SK-N-SH (cell line): Measurements from ENCODE around the gene P2RX1. TPM values are rescaled to one million over a fixed set of nuclear protein-coding genes. Genes with fewer than 3 reads are reported as not detected.

Source experiments
- CTCF ChIA-PET: fragments of 300-600, 350-600 bp; formaldehyde crosslinking; extraction: SDS; loops from one replicate; lab custom pipeline; 2021; lab: Yijun Ruan, JAX
- POLR2A ChIA-PET: fragments of 350-600 bp; sonication (Branson Sonifier 250); formaldehyde crosslinking; extraction: SDS; loops from one replicate; lab custom pipeline; 2020; ENCODE audit warnings: antibody characterized with exemption, inconsistent platforms; lab: Yijun Ruan, JAX
- DNase-seq: peaks from one replicate; pipeline ENCODE4 v3.0.0; 2012
- H2AFZ ChIP-seq: fragments of 200-600 bp; sonication (generic); 2 replicates; pipeline ENCODE4 v1.8.1; 2016; ENCODE audit warnings: antibody characterized with exemption, mild to moderate bottlenecking, low read depth
- H3F3A ChIP-seq: fragments of 200-600 bp; sonication (generic); replicated peaks from 2 replicates; pipeline ENCODE3; 2016; ENCODE audit warnings: antibody characterized with exemption, mild to moderate bottlenecking; ENCODE audit not compliant: insufficient read depth
- H3K27ac ChIP-seq, 2 experiments: fragments of 200-500 bp in 1 of 2; fragments of 200-600 bp in 1 of 2; sonication (Bioruptor generic) in 1 of 2; sonication (generic), shearing (Covaris generic) in 1 of 2; 2 replicates each; pipeline versions ENCODE4 v1.5.1 to v1.6.1; 2014 to 2016; ENCODE audit warnings: low read depth in 2 of 2, inconsistent platforms in 1 of 2, low read length in 1 of 2, mild to moderate bottlenecking in 1 of 2, mixed read lengths in 1 of 2
- H3K27me3 ChIP-seq: fragments of 200-600 bp; sonication (generic), shearing (Covaris generic); 2 replicates; pipeline ENCODE4 v1.6.1; 2016; ENCODE audit warnings: mixed run types; ENCODE audit not compliant: insufficient read depth
- H3K36me3 ChIP-seq, 2 experiments: fragments of 200-500 bp in 1 of 2; fragments of 200-600 bp in 1 of 2; sonication (Bioruptor generic) in 1 of 2; sonication (generic) in 1 of 2; replicated peaks in 1 of 2; 2 replicates each; pipeline versions ENCODE3 to v1.5.1; 2014 to 2016; ENCODE audit warnings: low read length in 1 of 2, mild to moderate bottlenecking in 1 of 2; ENCODE audit not compliant: insufficient read depth in 2 of 2, control insufficient read depth in 1 of 2
- H3K4me1 ChIP-seq, 2 experiments: fragments of 200-500 bp in 1 of 2; fragments of 200-600 bp in 1 of 2; sonication (Bioruptor generic) in 1 of 2; sonication (generic), shearing (Covaris generic) in 1 of 2; 2 replicates each; pipeline versions ENCODE4 v1.5.1 to v1.6.1; 2014 to 2016; ENCODE audit warnings: low read depth in 1 of 2, low read length in 1 of 2, mixed run types in 1 of 2; ENCODE audit not compliant: insufficient read depth in 2 of 2, control insufficient read depth in 1 of 2
- H3K4me2 ChIP-seq: fragments of 200-600 bp; sonication (generic), shearing (Covaris generic); 2 replicates; pipeline ENCODE4 v1.6.1; 2017; ENCODE audit warnings: mixed run types
- H3K4me3 ChIP-seq, 2 experiments: fragments of 200-500 bp in 1 of 2; fragments of 200-600 bp in 1 of 2; sonication (Bioruptor generic) in 1 of 2; sonication (generic), shearing (Covaris generic) in 1 of 2; 2 replicates each; pipeline versions ENCODE4 v1.5.1 to v1.8.1; 2014 to 2016; ENCODE audit warnings: low read depth in 2 of 2, inconsistent platforms in 1 of 2, low read length in 1 of 2, mild to moderate bottlenecking in 1 of 2, mixed read lengths in 1 of 2, moderate library complexity in 1 of 2
- H3K79me2 ChIP-seq: fragments of 200-600 bp; sonication (generic); 2 replicates; pipeline ENCODE4 v1.8.1; 2017; ENCODE audit warnings: mild to moderate bottlenecking; ENCODE audit not compliant: insufficient read depth
- H3K9ac ChIP-seq: fragments of 200-600 bp; sonication (generic); 2 replicates; pipeline ENCODE4 v1.6.1; 2017; ENCODE audit warnings: mixed run types
- H3K9me2 ChIP-seq: fragments of 200-600 bp; sonication (generic); 2 replicates; pipeline ENCODE4 v1.6.1; 2017; ENCODE audit warnings: mixed run types
- H3K9me3 ChIP-seq: fragments of 200-600 bp; sonication (generic); 2 replicates; pipeline ENCODE4 v1.6.1; 2017; ENCODE audit warnings: mixed run types, mild to moderate bottlenecking, moderate library complexity
- H4K20me1 ChIP-seq: fragments of 200-600 bp; sonication (generic); 2 replicates; pipeline ENCODE4 v1.6.1; 2017; ENCODE audit warnings: mild to moderate bottlenecking, mixed run types; ENCODE audit not compliant: insufficient read depth
- CHD2 ChIP-seq: fragments of 150-350 bp; IDR thresholded peaks from 2 replicates; pipeline ENCODE4 v1.6.1; 2018; ENCODE audit warnings: low read length; ENCODE audit not compliant: partially characterized antibody
- CTCF ChIP-seq: fragments of 200-600 bp; sonication (generic); IDR thresholded peaks from 2 replicates; pipeline ENCODE4 v1.6.1; 2017; ENCODE audit warnings: antibody characterized with exemption, mild to moderate bottlenecking, moderate library complexity
- FOSL2 ChIP-seq: IDR thresholded peaks from 2 replicates; pipeline ENCODE4 v1.4.0; 2012; ENCODE audit warnings: low read depth, mild to moderate bottlenecking, moderate library complexity, borderline replicate concordance
- GABPA ChIP-seq: IDR thresholded peaks from 2 replicates; pipeline ENCODE4 v1.4.0; 2012; ENCODE audit warnings: low read depth, mild to moderate bottlenecking
- NFIC ChIP-seq: IDR thresholded peaks from 2 replicates; pipeline ENCODE4 v1.4.0; 2012; ENCODE audit warnings: borderline replicate concordance
- POLR2AphosphoS5 ChIP-seq: IDR thresholded peaks from 2 replicates; pipeline ENCODE4 v1.6.1; 2012; ENCODE audit warnings: low read depth, low read length
- RCOR1 ChIP-seq: fragments of 150-350 bp; IDR thresholded peaks from 2 replicates; pipeline ENCODE4 v1.6.1; 2017; ENCODE audit warnings: antibody characterized with exemption, low read length
- SIN3A ChIP-seq: IDR thresholded peaks from 2 replicates; pipeline ENCODE4 v1.6.1; 2012; ENCODE audit warnings: low read depth, mild to moderate bottlenecking, low read length, moderate library complexity, borderline replicate concordance
- SMC3 ChIP-seq: IDR thresholded peaks from 2 replicates; pipeline ENCODE4 v1.6.1; 2012; ENCODE audit warnings: low read depth, low read length, improper control_type of control experiment
- USF2 ChIP-seq: fragments of 150-350 bp; IDR thresholded peaks from 2 replicates; pipeline ENCODE4 v1.6.1; 2017; ENCODE audit warnings: antibody characterized with exemption, low read length, low read depth, borderline replicate concordance
- WGBS: methylation state at CpG from one replicate; pipeline ENCODE4 v1.1.6; 2017; ENCODE audit warnings: low lambda C conversion rate; 5-methylcytosine and 5-hydroxymethylcytosine counted together
- polyA plus RNA-seq, 3 experiments: library from polyadenylated mRNA; depleted of rRNA; stranded (reverse); fragments of >200 nt; gene quantifications; 2 replicates each; pipeline ENCODE4 v1.2.3, GENCODE V29; 2012
- TF ChIP-seq, protein P1 (sequence below): IDR thresholded peaks from 2 replicates; pipeline ENCODE4 v1.4.0; 2012; ENCODE audit warnings: low read depth, borderline replicate concordance
- TF ChIP-seq, protein P2 (sequence below): fragments of 150-350 bp; IDR thresholded peaks from 2 replicates; pipeline ENCODE4 v1.6.1; 2016; ENCODE audit warnings: mild to moderate bottlenecking, low read depth, low read length

Gene P2RX1
- polyA plus RNA-seq, 1 of the 3 experiments (the other 2 are of a cell fraction): not detected

GRCh38 chr17:3955673-3955988 is 39.4 kb upstream of the P2RX1 start (continued):
- no peak for TF ChIP-seq CTCF
- no peak for TF ChIP-seq RCOR1
- TF ChIP-seq, protein P1, sequence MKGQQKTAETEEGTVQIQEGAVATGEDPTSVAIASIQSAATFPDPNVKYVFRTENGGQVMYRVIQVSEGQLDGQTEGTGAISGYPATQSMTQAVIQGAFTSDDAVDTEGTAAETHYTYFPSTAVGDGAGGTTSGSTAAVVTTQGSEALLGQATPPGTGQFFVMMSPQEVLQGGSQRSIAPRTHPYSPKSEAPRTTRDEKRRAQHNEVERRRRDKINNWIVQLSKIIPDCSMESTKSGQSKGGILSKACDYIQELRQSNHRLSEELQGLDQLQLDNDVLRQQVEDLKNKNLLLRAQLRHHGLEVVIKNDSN: no peak
- TF ChIP-seq USF2: no peak
- TF ChIP-seq GABPA: no peak

- Histone ChIP-seq H3K4me1 (peaks cover 0 to 16% of the 10 kb centered on the region in 2 experiments; a peak in 1 of 4 replicates), H4K20me1 (no peaks in the 10 kb centered on the region), H3K27ac (peak overlapping the region in 1 of 2 experiments; percentile 28; a peak in 1 of 4 replicates), H3K9me2 (no peaks in the 10 kb centered on the region), H3K9ac (no peak overlapping the region), H3F3A (no peaks in the 10 kb centered on the region), H2AFZ (no peak overlapping the region), H3K36me3 (no peaks in the 10 kb centered on the region), H3K9me3 (no peaks in the 10 kb centered on the region), H3K4me3 (no peak overlapping the region), H3K4me2 (no peak overlapping the region), H3K27me3 (no peaks in the 10 kb centered on the region), H3K79me2 (no peaks in the 10 kb centered on the region)
- peak; percentile 55 for DNase-seq
- ChIA-PET CTCF (interaction anchor here (1.4 to 1.5 kb wide), 2 partner anchors 41 to 52 kb away, joined by 3 to 4 read pairs; no protein-coding TSS in a partner anchor), POLR2A (interaction anchor here (1.0 kb wide), 1 partner anchor 46 kb away, joined by 8 read pairs; no protein-coding TSS in a partner anchor)
- no peak for TF ChIP-seq CHD2
- no peak for TF ChIP-seq SMC3
- no peak for TF ChIP-seq GABPA
- no peak for TF ChIP-seq SIN3A
- no peak for TF ChIP-seq FOSL2
- TF ChIP-seq USF2: no peak
- no peak for TF ChIP-seq POLR2AphosphoS5
- no peak for TF ChIP-seq NFIC
- TF ChIP-seq, protein P2, sequence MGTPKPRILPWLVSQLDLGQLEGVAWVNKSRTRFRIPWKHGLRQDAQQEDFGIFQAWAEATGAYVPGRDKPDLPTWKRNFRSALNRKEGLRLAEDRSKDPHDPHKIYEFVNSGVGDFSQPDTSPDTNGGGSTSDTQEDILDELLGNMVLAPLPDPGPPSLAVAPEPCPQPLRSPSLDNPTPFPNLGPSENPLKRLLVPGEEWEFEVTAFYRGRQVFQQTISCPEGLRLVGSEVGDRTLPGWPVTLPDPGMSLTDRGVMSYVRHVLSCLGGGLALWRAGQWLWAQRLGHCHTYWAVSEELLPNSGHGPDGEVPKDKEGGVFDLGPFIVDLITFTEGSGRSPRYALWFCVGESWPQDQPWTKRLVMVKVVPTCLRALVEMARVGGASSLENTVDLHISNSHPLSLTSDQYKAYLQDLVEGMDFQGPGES: no peak
- 79% methylated on average over 17 of the region's 18 CpGs for WGBS
Measured at GRCh38 chr17:3954976-3955672, 38.9 kb upstream of the P2RX1 start.
